Transverse colon (tissue), 4 donors: Measurements from ENCODE around the gene MYL4. TPM values are rescaled to one million over a fixed set of nuclear protein-coding genes. Genes with fewer than 3 reads are reported as not detected.
A peak's percentile ranks its signal among the peaks of the same experiment; 100 is the strongest.

ENCODE experiments used
- DNase-seq: peaks from one replicate; pipeline ENCODE4 v3.0.0-alpha.2; 2019
- H3K27ac ChIP-seq, 4 donors: fragments of 200-600 bp; sonication (generic); 2 replicates each; pipeline ENCODE4 v1.5.1; 2016 to 2018; ENCODE audit warnings: inconsistent platforms in 4 of 4
- H3K27me3 ChIP-seq: fragments of 200-600 bp; sonication (generic); 2 replicates; pipeline ENCODE4 v1.5.1; 2017; ENCODE audit warnings: inconsistent platforms
- H3K36me3 ChIP-seq, 4 donors: fragments of 200-600 bp; sonication (generic); 2 replicates each; pipeline ENCODE4 v1.5.1; 2017 to 2019; ENCODE audit warnings: inconsistent platforms in 4 of 4
- H3K4me1 ChIP-seq, 4 donors: fragments of 200-600 bp; sonication (generic); 2 replicates each; pipeline ENCODE4 v1.5.1; 2017 to 2020; ENCODE audit warnings: inconsistent platforms in 4 of 4
- H3K4me3 ChIP-seq, 4 donors: fragments of 200-600 bp; sonication (generic); 1 replicate in 1 of 4; 2 replicates in 3 of 4; pipeline versions ENCODE4 v1.5.1 to v1.6.1; 2017 to 2019; ENCODE audit warnings: inconsistent platforms in 4 of 4
- H3K9me3 ChIP-seq, 2 donors: fragments of 200-600 bp; sonication (generic); 2 replicates each; pipeline ENCODE4 v1.5.1; 2017 to 2019; ENCODE audit warnings: inconsistent platforms in 2 of 2
- EP300 ChIP-seq: sonication (generic); formaldehyde crosslinking; IDR thresholded peaks from one replicate; pipeline ENCODE4 v1.6.1; 2017; ENCODE audit warnings: antibody characterized with exemption, low read depth
- POLR2A ChIP-seq: fragments of 450-650 bp; IDR thresholded peaks from one replicate; pipeline ENCODE4 v1.6.1; 2016; ENCODE audit warnings: antibody characterized with exemption, mild to moderate bottlenecking, moderate library complexity
- POLR2AphosphoS5 ChIP-seq, 3 donors: sonication (generic); formaldehyde crosslinking; IDR thresholded peaks; one replicate each; pipeline ENCODE4 v1.6.1; 2016; ENCODE audit warnings: antibody characterized with exemption in 3 of 3
- WGBS, 2 donors: methylation state at CpG; one replicate each; pipeline ENCODE4 v1.1.5; 2018; ENCODE audit warnings: low coverage in 1 of 2; 5-methylcytosine and 5-hydroxymethylcytosine counted together
- in situ Hi-C, 4 donors: fragments of 200-750 bp; cut with MboI; loops; one replicate each; pipeline versions ENCODE4 v1.15.0 to v1.15.1; 2017; ENCODE audit warnings: low sequenced_read_pairs in 3 of 4, low pct_ligation_motif_present in 1 of 4, low pct_unique_long_range_greater_than_20kb in 1 of 4
- intact Hi-C: fragments of 100-400 bp; cut with DNase I; formaldehyde crosslinking; loops from one replicate; pipeline ENCODE4 v1.15.1; 2023; ENCODE audit warnings: low total_unique reads
- total RNA-seq, 4 donors: library from RNA; depleted of rRNA; stranded (reverse); fragments of >200 nt; gene quantifications; one replicate each; pipeline ENCODE4 v1.1.0, GENCODE V29; 2016
- TF ChIP-seq, protein P1 (sequence below), 5 experiments: fragments of 200-600 bp in 3 of 5; fragments of 450-650 bp in 2 of 5; sonication (generic) in 3 of 5; IDR thresholded peaks; 1 replicate in 2 of 5; 2 replicates in 3 of 5; pipeline ENCODE4 v1.5.1; 2016 to 2017; ENCODE audit warnings: antibody characterized with exemption in 5 of 5, inconsistent platforms in 3 of 5, mild to moderate bottlenecking in 2 of 5, moderate library complexity in 1 of 5

MYL4 gene
- total RNA-seq, 4 donors from 2014 or later, result not detected

GRCh38 chr17:47238321-47239010, 29.3 kb downstream of the MYL4 start:
- intact Hi-C loops (no loop called here), in situ Hi-C loops (loop anchor here in 2 of 4 donors (10.0 to 25.0 kb wide), 2 partner anchors 76 to 374 kb away; no protein-coding TSS in a partner anchor)
- peaks cover 0 to 13% (median 8%) of the 10 kb centered on the region in 4 donors for H3K4me1 ChIP-seq
- no peak for DNase-seq
- H3K27ac ChIP-seq, result no peak overlapping the region
- no peaks in the 10 kb centered on the region for H3K9me3 ChIP-seq
- TF ChIP-seq POLR2A (no peak), EP300 (no peak)
- no peaks in the 10 kb centered on the region for H3K36me3 ChIP-seq
- 93% methylated on average over 27 of the region's 29 CpGs; no CpG with 5 or more reads in 1 of the 2 donors for WGBS, 2 donors
- H3K27me3 ChIP-seq, result no peaks in the 10 kb centered on the region
- H3K4me3 ChIP-seq, result no peak overlapping the region

DNA sequence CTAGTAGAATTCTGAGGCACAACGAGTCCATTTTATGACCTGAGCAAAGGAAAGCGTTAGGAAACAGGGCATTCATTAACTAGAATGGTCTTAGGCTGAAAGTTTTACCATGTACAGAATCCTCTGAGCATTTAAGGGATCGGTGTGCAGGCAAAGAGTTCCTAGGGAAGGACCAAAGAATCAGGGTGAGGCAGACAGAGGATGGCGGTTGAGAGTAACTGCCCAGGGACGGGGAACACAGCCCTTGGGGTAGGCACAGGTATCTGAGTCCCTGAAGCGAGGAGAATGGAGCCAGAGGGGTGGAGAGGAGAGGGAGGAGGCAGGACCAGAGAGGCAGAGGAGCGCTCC, 30.4 kb downstream of the MYL4 start:
- H3K27ac ChIP-seq, result peak overlapping the region; percentile 40 to 60 (median 54)
- in situ Hi-C loops (loop anchor here in 2 of 4 donors (10.0 to 25.0 kb wide), 2 partner anchors 75 to 373 kb away; no protein-coding TSS in a partner anchor), intact Hi-C loops (no loop called here)
- H3K4me1 ChIP-seq, result peaks cover 0 to 13% (median 8%) of the 10 kb centered on the region in 4 donors
- no peaks in the 10 kb centered on the region for H3K36me3 ChIP-seq
- WGBS, 2 donors, result 73 to 76% methylated on average over 4 to 7 of the region's 7 CpGs
- H3K9me3 ChIP-seq, result no peaks in the 10 kb centered on the region
- H3K4me3 ChIP-seq, result no peak overlapping the region
- H3K27me3 ChIP-seq, result no peaks in the 10 kb centered on the region
- DNase-seq, result no peak
- TF ChIP-seq, protein P1, sequence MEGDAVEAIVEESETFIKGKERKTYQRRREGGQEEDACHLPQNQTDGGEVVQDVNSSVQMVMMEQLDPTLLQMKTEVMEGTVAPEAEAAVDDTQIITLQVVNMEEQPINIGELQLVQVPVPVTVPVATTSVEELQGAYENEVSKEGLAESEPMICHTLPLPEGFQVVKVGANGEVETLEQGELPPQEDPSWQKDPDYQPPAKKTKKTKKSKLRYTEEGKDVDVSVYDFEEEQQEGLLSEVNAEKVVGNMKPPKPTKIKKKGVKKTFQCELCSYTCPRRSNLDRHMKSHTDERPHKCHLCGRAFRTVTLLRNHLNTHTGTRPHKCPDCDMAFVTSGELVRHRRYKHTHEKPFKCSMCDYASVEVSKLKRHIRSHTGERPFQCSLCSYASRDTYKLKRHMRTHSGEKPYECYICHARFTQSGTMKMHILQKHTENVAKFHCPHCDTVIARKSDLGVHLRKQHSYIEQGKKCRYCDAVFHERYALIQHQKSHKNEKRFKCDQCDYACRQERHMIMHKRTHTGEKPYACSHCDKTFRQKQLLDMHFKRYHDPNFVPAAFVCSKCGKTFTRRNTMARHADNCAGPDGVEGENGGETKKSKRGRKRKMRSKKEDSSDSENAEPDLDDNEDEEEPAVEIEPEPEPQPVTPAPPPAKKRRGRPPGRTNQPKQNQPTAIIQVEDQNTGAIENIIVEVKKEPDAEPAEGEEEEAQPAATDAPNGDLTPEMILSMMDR (IDR thresholded peaks at IDR 0.05), result no peak
- TF ChIP-seq POLR2AphosphoS5 (IDR thresholded peaks at IDR 0.05) (no peak), POLR2A (no peak), EP300 (no peak)

DNA sequence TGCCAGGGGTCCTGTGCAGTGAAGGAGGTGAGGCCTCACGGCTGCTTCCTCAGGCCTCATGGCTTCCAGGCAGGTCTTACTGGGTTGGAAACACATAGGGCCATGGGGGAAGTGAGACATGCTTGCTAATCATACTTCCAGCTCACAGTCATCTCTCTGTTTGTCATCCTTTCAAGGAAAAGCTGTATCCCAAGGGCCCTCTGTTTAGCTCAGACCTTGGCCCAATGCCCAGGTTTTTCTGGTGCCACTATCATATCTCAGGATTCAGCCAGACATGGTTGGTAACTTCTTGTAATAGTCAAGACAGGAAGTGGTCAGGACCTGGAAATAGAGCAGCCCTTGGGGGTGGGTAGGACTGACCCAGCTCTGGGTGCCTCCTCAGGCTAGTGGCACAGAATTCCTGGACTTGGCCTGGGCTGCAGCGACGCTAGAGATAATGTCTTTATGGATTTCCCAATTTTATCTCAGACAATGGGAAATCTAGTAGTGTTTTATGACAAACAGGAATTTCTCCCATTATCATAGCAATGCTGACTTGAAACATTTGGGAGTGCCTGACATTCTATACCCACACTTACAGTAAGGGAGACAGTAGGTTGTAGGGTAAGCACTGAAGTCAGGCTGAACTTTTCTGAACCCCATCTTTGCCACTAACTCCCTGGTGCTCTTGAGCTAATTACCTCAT, 31.0 kb downstream of the MYL4 start:
- in situ Hi-C loops (loop anchor here in 2 of 4 donors (10.0 to 25.0 kb wide), 2 partner anchors 75 to 372 kb away; no protein-coding TSS in a partner anchor), intact Hi-C loops (no loop called here)
- H3K4me3 ChIP-seq, result no peak overlapping the region
- H3K9me3 ChIP-seq, result no peaks in the 10 kb centered on the region
- H3K36me3 ChIP-seq, result no peaks in the 10 kb centered on the region
- TF ChIP-seq POLR2A, result no peak
- whole genome bisulfite sequencing, 2 donors, result 33 to 60% methylated on average over 1 to 3 of the region's 3 CpGs
- H3K27me3 ChIP-seq, result no peaks in the 10 kb centered on the region
- H3K4me1 ChIP-seq, result peaks cover 0 to 13% (median 8%) of the 10 kb centered on the region in 4 donors
- H3K27ac ChIP-seq, result peak overlapping the region; percentile 40 to 60 (median 54)
- DNase-seq, result peak; percentile 60

DNA sequence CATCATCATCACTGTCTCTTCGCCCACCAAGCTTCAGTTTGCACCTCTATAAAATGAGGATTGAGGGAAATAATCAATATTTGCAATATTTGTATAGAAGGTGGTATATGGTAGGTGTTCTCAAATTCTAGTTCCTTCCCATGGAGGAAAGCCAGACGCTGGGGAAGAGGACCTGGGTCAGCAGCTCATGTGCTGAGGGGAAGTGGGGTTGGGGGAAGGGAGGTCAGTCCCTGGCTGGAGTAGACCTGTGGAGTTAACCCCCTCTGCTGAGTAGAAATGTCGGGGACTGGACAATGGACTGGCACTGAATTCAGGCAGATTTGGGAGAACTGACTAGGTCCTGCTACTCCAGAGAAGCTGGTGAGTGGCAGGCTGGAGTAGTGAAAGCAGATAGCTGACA, 31.7 kb downstream of the MYL4 start:
- no peak for DNase-seq
- 66 to 75% methylated on average over 2 to 3 of the region's 3 CpGs for WGBS, 2 donors
- Histone ChIP-seq H3K27me3 (no peaks in the 10 kb centered on the region), H3K27ac (peak overlapping the region in 1 of 4 donors; percentile 52), H3K9me3 (no peaks in the 10 kb centered on the region), H3K4me3 (no peak overlapping the region), H3K36me3 (no peaks in the 10 kb centered on the region), H3K4me1 (peaks cover 0 to 13% (median 8%) of the 10 kb centered on the region in 4 donors)
- TF ChIP-seq EP300, result no peak
- no peak for TF ChIP-seq POLR2AphosphoS5 (IDR thresholded peaks at IDR 0.05)
- no peak for TF ChIP-seq POLR2A
- TF ChIP-seq, protein P1 (IDR thresholded peaks at IDR 0.05), result no peak
- intact Hi-C loops, result no loop called here
- in situ Hi-C loops, result loop anchor here in 1 of 4 donors (25.0 kb wide), 1 partner anchor 371 kb away; no protein-coding TSS in a partner anchor

GRCh38 chr17:47242648-47243047, 33.5 kb downstream of the MYL4 start:
- Histone ChIP-seq H3K4me1 (peaks cover 0 to 13% (median 8%) of the 10 kb centered on the region in 4 donors), H3K36me3 (no peaks in the 10 kb centered on the region), H3K4me3 (no peak overlapping the region), H3K27ac (no peak overlapping the region), H3K27me3 (no peaks in the 10 kb centered on the region), H3K9me3 (no peaks in the 10 kb centered on the region)
- intact Hi-C loops, result no loop called here
- in situ Hi-C loops, result loop anchor here in 1 of 4 donors (25.0 kb wide), 1 partner anchor 370 kb away; no protein-coding TSS in a partner anchor
- TF ChIP-seq, protein P1 (IDR thresholded peaks at IDR 0.05), result no peak
- TF ChIP-seq EP300 (no peak), POLR2AphosphoS5 (IDR thresholded peaks at IDR 0.05) (no peak), POLR2A (no peak)
- 96% methylated on average over 2 of the region's 2 CpGs; no CpG with 5 or more reads in 1 of the 2 donors for WGBS, 2 donors
- no peak for DNase-seq
